Stomach (tissue), 9 donors: ENCODE data around the gene SYT5. TPM values are rescaled to one million over a fixed set of nuclear protein-coding genes. Genes with fewer than 3 reads are reported as not detected.

Experiments used
- DNase-seq, 2 donors: peaks; one replicate each; pipeline versions ENCODE4 v3.0.0 to v3.0.0-alpha.2; 2013 to 2019
- H3K27ac ChIP-seq, 5 donors: fragments of 200-600 bp in 4 of 5; sonication (generic) in 4 of 5; one replicate each; pipeline ENCODE4 v1.5.1; 2013 to 2019; ENCODE audit warnings: mild to moderate bottlenecking in 1 of 5, moderate library complexity in 1 of 5
- H3K27me3 ChIP-seq, 3 donors: fragments of 200-600 bp; sonication (generic); one replicate each; pipeline ENCODE4 v1.5.1; 2017 to 2019; ENCODE audit warnings: mixed run types in 1 of 3
- H3K36me3 ChIP-seq, 4 donors: fragments of 200-600 bp; sonication (generic); 1 replicate in 3 of 4; 2 replicates in 1 of 4; pipeline ENCODE4 v1.5.1; 2016 to 2019
- H3K4me1 ChIP-seq, 4 donors: fragments of 200-600 bp; sonication (generic); one replicate each; pipeline ENCODE4 v1.5.1; 2016 to 2019
- H3K4me3 ChIP-seq, 4 donors: fragments of 200-600 bp; sonication (generic) in 3 of 4; one replicate each; pipeline ENCODE4 v1.5.1; 2016 to 2019; ENCODE audit warnings: mild to moderate bottlenecking in 1 of 4
- H3K9me3 ChIP-seq, 4 donors: fragments of 200-600 bp; sonication (generic); one replicate each; pipeline ENCODE4 v1.5.1; 2016 to 2019
- EP300 ChIP-seq: sonication (generic); formaldehyde crosslinking; IDR thresholded peaks from one replicate; pipeline ENCODE4 v1.6.1; 2017; ENCODE audit warnings: antibody characterized with exemption
- POLR2A ChIP-seq, 4 donors: fragments of 450-650 bp; IDR thresholded peaks; one replicate each; pipeline ENCODE4 v1.6.1; 2016; ENCODE audit warnings: antibody characterized with exemption in 4 of 4, control low read depth in 2 of 4, mild to moderate bottlenecking in 1 of 4, moderate library complexity in 1 of 4
- POLR2AphosphoS5 ChIP-seq, 3 donors: sonication (generic); formaldehyde crosslinking; IDR thresholded peaks; one replicate each; pipeline ENCODE4 v1.6.1; 2016; ENCODE audit warnings: antibody characterized with exemption in 3 of 3
- WGBS, 5 donors: extraction: QIAGEN DNeasy Blood & Tissue Kit in 3 of 5; methylation state at CpG; one replicate each; pipeline versions ENCODE4 v1.1.5 to v1.1.7; 2013 to 2018; 5-methylcytosine and 5-hydroxymethylcytosine counted together
- intact Hi-C: fragments of 100-400 bp; cut with DNase I; formaldehyde crosslinking; loops from one replicate; pipeline ENCODE4 v1.15.1; 2023; ENCODE audit warnings: low total_unique reads
- polyA plus RNA-seq, 3 donors: library from polyadenylated mRNA; stranded (reverse); fragments of 200-250 nt; gene quantifications; one replicate each; pipeline ENCODE4 v1.2.3, GENCODE V29; 2013
- small RNA-seq, 4 donors: library from RNA; depleted of rRNA; stranded (forward); fragments of <200 nt; gene quantifications; one replicate each; pipeline ENCODE3, GENCODE V24; 2016
- total RNA-seq, 5 donors: library from RNA; depleted of rRNA; stranded (reverse); fragments of >200 nt; gene quantifications; one replicate each; pipeline versions ENCODE4 v1.1.0 to v1.2.3, GENCODE V29; 2014 to 2016
- TF ChIP-seq, protein P1 (sequence below), 7 experiments: fragments of 450-650 bp in 4 of 7; fragments of 200-600 bp in 3 of 7; sonication (generic) in 3 of 7; IDR thresholded peaks; one replicate each; pipeline ENCODE4 v1.5.1; 2016 to 2019; ENCODE audit warnings: antibody characterized with exemption in 7 of 7, control low read depth in 2 of 7, mild to moderate bottlenecking in 1 of 7
- donor health status: healthy with polysubstance abuse.
- donor health status: Bipolar disorder and iron deficiency.
- donor health status: healthy.

The SYT5 gene
- total and polyA plus RNA-seq, 8 donors = 0.20 to 2.8 (median 1.8) TPM; not detected in 4

DNA sequence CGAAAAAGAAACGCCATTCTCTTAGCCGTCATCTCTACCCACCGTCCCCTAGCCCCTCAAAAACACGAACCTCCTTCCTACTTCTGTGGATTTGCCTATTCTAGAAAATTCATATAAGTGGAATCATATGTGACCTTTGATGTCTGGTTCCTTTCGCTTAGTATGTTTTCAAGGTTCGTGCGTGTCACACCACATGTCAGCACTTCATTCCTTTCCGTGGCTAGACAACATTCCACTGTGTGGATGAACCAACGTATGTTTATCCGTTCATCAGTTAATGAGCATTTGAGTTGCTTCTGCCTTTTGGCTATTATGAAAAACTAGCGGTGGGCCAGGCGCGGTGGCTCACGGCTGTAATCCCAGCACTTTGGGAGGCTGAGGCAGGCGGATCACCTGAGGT lies 48.7 kb downstream of the SYT5 start:
- Histone ChIP-seq H3K4me3 (no peak overlapping the region), H3K27ac (no peak overlapping the region), H3K9me3 (no peaks in the 10 kb centered on the region), H3K4me1 (no peaks in the 10 kb centered on the region), H3K27me3 (peaks cover 0 to 60% (median 30%) of the 10 kb centered on the region in 3 donors), H3K36me3 (no peaks in the 10 kb centered on the region)
- TF ChIP-seq POLR2A (IDR thresholded peaks at IDR 0.05) (no peak), EP300 (no peak), POLR2AphosphoS5 (IDR thresholded peaks at IDR 0.05) (no peak)
- TF ChIP-seq, protein P1, sequence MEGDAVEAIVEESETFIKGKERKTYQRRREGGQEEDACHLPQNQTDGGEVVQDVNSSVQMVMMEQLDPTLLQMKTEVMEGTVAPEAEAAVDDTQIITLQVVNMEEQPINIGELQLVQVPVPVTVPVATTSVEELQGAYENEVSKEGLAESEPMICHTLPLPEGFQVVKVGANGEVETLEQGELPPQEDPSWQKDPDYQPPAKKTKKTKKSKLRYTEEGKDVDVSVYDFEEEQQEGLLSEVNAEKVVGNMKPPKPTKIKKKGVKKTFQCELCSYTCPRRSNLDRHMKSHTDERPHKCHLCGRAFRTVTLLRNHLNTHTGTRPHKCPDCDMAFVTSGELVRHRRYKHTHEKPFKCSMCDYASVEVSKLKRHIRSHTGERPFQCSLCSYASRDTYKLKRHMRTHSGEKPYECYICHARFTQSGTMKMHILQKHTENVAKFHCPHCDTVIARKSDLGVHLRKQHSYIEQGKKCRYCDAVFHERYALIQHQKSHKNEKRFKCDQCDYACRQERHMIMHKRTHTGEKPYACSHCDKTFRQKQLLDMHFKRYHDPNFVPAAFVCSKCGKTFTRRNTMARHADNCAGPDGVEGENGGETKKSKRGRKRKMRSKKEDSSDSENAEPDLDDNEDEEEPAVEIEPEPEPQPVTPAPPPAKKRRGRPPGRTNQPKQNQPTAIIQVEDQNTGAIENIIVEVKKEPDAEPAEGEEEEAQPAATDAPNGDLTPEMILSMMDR (IDR thresholded peaks at IDR 0.05) = no peak
- intact Hi-C loops = no loop called here
- 84 to 91% (median 89%) methylated on average over 16 of the region's 16 CpGs for WGBS, 5 donors
- no peak for DNase-seq

Small RNAs within 50 kb of the gene (small RNA-seq; reads per million reads assigned to genes)
- 0 reads per million in 4 donors for gene MIR7975
- 0 reads per million in 4 donors for gene RF01210

Other genes starting within 250 kb of the SYT5 start
- gene NLRP7, start 232.8 kb downstream of the SYT5 start, total RNA-seq = not detected
- gene NLRP7, start 232.8 kb downstream of the SYT5 start, polyA plus RNA-seq = not detected
- 10 to 100 TPM in 4 of 5 donors, 1 to 10 TPM in 1; 9.4 to 23.5 (median 15.6) TPM for gene NLRP2, start 213.9 kb downstream of the SYT5 start, total RNA-seq
- gene NLRP2, start 213.9 kb downstream of the SYT5 start, polyA plus RNA-seq = 10 to 100 TPM in 1 of 3 donors, 1 to 10 TPM in 2; 2.1 to 11.8 (median 4.8) TPM
- gene GP6, start 142.0 kb downstream of the SYT5 start, total RNA-seq = 1 to 10 TPM in 1 of 5 donors, not detected in 4; 3.5 TPM
- gene GP6, start 142.0 kb downstream of the SYT5 start, polyA plus RNA-seq = under 1 TPM in 1 of 3 donors, not detected in 2; 0.43 TPM
- gene RDH13, start 117.1 kb downstream of the SYT5 start, total RNA-seq = 100 to 1,000 TPM in 1 of 5 donors, 10 to 100 TPM in 4; 20.6 to 124 (median 28.8) TPM
- 10 to 100 TPM; 13.1 to 22.0 (median 20.3) TPM for gene RDH13, start 117.1 kb downstream of the SYT5 start, polyA plus RNA-seq
- gene EPS8L1, start 104.4 kb downstream of the SYT5 start, total RNA-seq = 100 to 1,000 TPM in 3 of 5 donors, 10 to 100 TPM in 2; 32.3 to 303 (median 114) TPM
- 100 to 1,000 TPM in 1 of 3 donors, 10 to 100 TPM in 2; 82.3 to 320 (median 87.5) TPM for gene EPS8L1, start 104.4 kb downstream of the SYT5 start, polyA plus RNA-seq
- gene PPP1R12C, start 62.7 kb downstream of the SYT5 start, total RNA-seq = 100 to 1,000 TPM in 4 of 5 donors, 10 to 100 TPM in 1; 52.7 to 261 (median 167) TPM
- 100 to 1,000 TPM in 1 of 3 donors, 10 to 100 TPM in 2; 77.0 to 136 (median 82.6) TPM for gene PPP1R12C, start 62.7 kb downstream of the SYT5 start, polyA plus RNA-seq
- gene TNNT1, start 31.1 kb downstream of the SYT5 start, total RNA-seq = 1 to 10 TPM in 1 of 5 donors, not detected in 4; 1.1 TPM
- gene TNNT1, start 31.1 kb downstream of the SYT5 start, polyA plus RNA-seq = 10 to 100 TPM in 1 of 3 donors, 1 to 10 TPM in 1, under 1 TPM in 1; 0.87 to 19.6 (median 6.7) TPM
- gene TNNI3, start 22.6 kb downstream of the SYT5 start, total RNA-seq = not detected
- gene TNNI3, start 22.6 kb downstream of the SYT5 start, polyA plus RNA-seq = 10 to 100 TPM in 1 of 3 donors, 1 to 10 TPM in 2; 4.2 to 14.1 (median 7.8) TPM
- gene DNAAF3, start 13.7 kb downstream of the SYT5 start, total RNA-seq = 1 to 10 TPM in 1 of 5 donors, not detected in 4; 1.9 TPM
- gene DNAAF3, start 13.7 kb downstream of the SYT5 start, polyA plus RNA-seq = under 1 TPM in 2 of 3 donors, not detected in 1; 0.68 to 0.75 TPM
- gene PTPRH, start 29.2 kb upstream of the SYT5 start, total RNA-seq = 10 to 100 TPM; 34.9 to 83.9 (median 52.5) TPM
- gene PTPRH, start 29.2 kb upstream of the SYT5 start, polyA plus RNA-seq = 10 to 100 TPM in 2 of 3 donors, 1 to 10 TPM in 1; 5.3 to 22.5 (median 17.3) TPM
- gene TMEM86B, start 48.5 kb upstream of the SYT5 start, total RNA-seq = 10 to 100 TPM in 2 of 5 donors, 1 to 10 TPM in 2, under 1 TPM in 1; 0.29 to 47.8 (median 4.9) TPM
- gene TMEM86B, start 48.5 kb upstream of the SYT5 start, polyA plus RNA-seq = 10 to 100 TPM in 2 of 3 donors, 1 to 10 TPM in 1; 9.1 to 12.4 (median 10.4) TPM
- 100 to 1,000 TPM in 1 of 5 donors, 10 to 100 TPM in 4; 36.9 to 112 (median 79.9) TPM for gene PPP6R1, start 78.7 kb upstream of the SYT5 start, total RNA-seq
- gene PPP6R1, start 78.7 kb upstream of the SYT5 start, polyA plus RNA-seq = 10 to 100 TPM; 19.5 to 33.6 (median 24.4) TPM
- 10 to 100 TPM in 3 of 5 donors, 1 to 10 TPM in 2; 5.3 to 69.2 (median 14.9) TPM for gene HSPBP1, start 99.8 kb upstream of the SYT5 start, total RNA-seq
- gene HSPBP1, start 99.8 kb upstream of the SYT5 start, polyA plus RNA-seq = 10 to 100 TPM; 27.5 to 40.2 (median 32.6) TPM
- 10 to 100 TPM in 2 of 5 donors, 1 to 10 TPM in 1, not detected in 2; 5.7 to 67.7 (median 45.1) TPM for gene BRSK1, start 103.7 kb upstream of the SYT5 start, total RNA-seq
- 1 to 10 TPM; 1.5 to 5.0 (median 2.4) TPM for gene BRSK1, start 103.7 kb upstream of the SYT5 start, polyA plus RNA-seq
- 10 to 100 TPM in 1 of 5 donors, 1 to 10 TPM in 2, not detected in 2; 1.3 to 15.8 (median 3.3) TPM for gene TMEM150B, start 145.1 kb upstream of the SYT5 start, total RNA-seq
- under 1 TPM; 0.18 to 0.92 (median 0.87) TPM for gene TMEM150B, start 145.1 kb upstream of the SYT5 start, polyA plus RNA-seq
- gene KMT5C, start 159.6 kb upstream of the SYT5 start, total RNA-seq = 100 to 1,000 TPM in 2 of 5 donors, 10 to 100 TPM in 2, 1 to 10 TPM in 1; 4.1 to 122 (median 27.7) TPM
- gene KMT5C, start 159.6 kb upstream of the SYT5 start, polyA plus RNA-seq = 1 to 10 TPM; 2.7 to 7.4 (median 5.5) TPM
- 10 to 100 TPM in 1 of 5 donors, not detected in 4; 18.2 TPM for gene COX6B2, start 174.4 kb upstream of the SYT5 start, total RNA-seq
- gene COX6B2, start 174.4 kb upstream of the SYT5 start, polyA plus RNA-seq = under 1 TPM in 2 of 3 donors, not detected in 1; 0.19 to 0.93 TPM
- gene GARIN5B, start 183.0 kb upstream of the SYT5 start, total RNA-seq = not detected
- gene GARIN5B, start 183.0 kb upstream of the SYT5 start, polyA plus RNA-seq = not detected
- gene IL11, start 190.2 kb upstream of the SYT5 start, total RNA-seq = 1 to 10 TPM in 2 of 5 donors, not detected in 3; 1.3 TPM
- gene IL11, start 190.2 kb upstream of the SYT5 start, polyA plus RNA-seq = 10 to 100 TPM in 1 of 3 donors, 1 to 10 TPM in 2; 1.0 to 17.4 (median 1.4) TPM
- not detected for gene TMEM190, start 196.5 kb upstream of the SYT5 start, total RNA-seq
- gene TMEM190, start 196.5 kb upstream of the SYT5 start, polyA plus RNA-seq = 1 to 10 TPM in 1 of 3 donors, under 1 TPM in 1, not detected in 1; 0.68 to 1.3 TPM
- gene TMEM238, start 204.0 kb upstream of the SYT5 start, total RNA-seq = 100 to 1,000 TPM in 1 of 5 donors, 10 to 100 TPM in 1, 1 to 10 TPM in 1, not detected in 2; 5.4 to 504 (median 36.1) TPM
- under 1 TPM in 2 of 3 donors, not detected in 1; 0.75 to 0.83 TPM for gene TMEM238, start 204.0 kb upstream of the SYT5 start, polyA plus RNA-seq
- 100 to 1,000 TPM in 4 of 5 donors, 10 to 100 TPM in 1; 47.5 to 854 (median 193) TPM for gene RPL28, start 205.6 kb upstream of the SYT5 start, total RNA-seq
- 1,000 to 10,000 TPM; 2,029 to 2,388 (median 2,037) TPM for gene RPL28, start 205.6 kb upstream of the SYT5 start, polyA plus RNA-seq
- gene UBE2S, start 227.5 kb upstream of the SYT5 start, total RNA-seq = 10 to 100 TPM in 3 of 5 donors, 1 to 10 TPM in 2; 8.0 to 43.3 (median 20.2) TPM
- 10 to 100 TPM; 11.6 to 13.1 (median 13.1) TPM for gene UBE2S, start 227.5 kb upstream of the SYT5 start, polyA plus RNA-seq